Measurements from ENCODE around the gene PRR20A.

PRR20A gene

GRCh38 chr13:57191667-57192066 lies 50.9 kb downstream of the PRR20A start:
- TF ChIP-seq TAF1 (IDR thresholded peaks at IDR 0.05; ENCODE audit: borderline replicate concordance, low read depth, low read length) (no peak), POLR2AphosphoS5 (IDR thresholded peaks at IDR 0.05; ENCODE audit: low read depth, low read length) (no peak), POLR2A (IDR thresholded peaks at IDR 0.05; ENCODE audit: low read depth, low read length) (no peak)
- DNase-seq (ENCODE audit: insufficient read length) (no peak), FAIRE-seq (no peak)
